GM18858 (cell line): ENCODE data around the gene HYAL2.
A peak's percentile ranks its signal among the peaks of the same experiment; 100 is the strongest.
"Not testable (repeated sequence)": the region's sequence is repeated elsewhere in the genome, so short reads cannot be mapped to it uniquely, and the experiment has no call there.

Experiments
- ATAC-seq: cut with Tn5 transposase; IDR thresholded peaks from one replicate; pipeline ENCODE4 v1.9.1; 2021; ENCODE audit not compliant: unreplicated experiment

HYAL2 gene

GRCh38 chr3:50293079-50293801 is 29.3 kb downstream of the HYAL2 start:
- ATAC-seq: no peak

- ATAC-seq: peak; percentile 87
Measured at GRCh38 chr3:50292159-50293078, 30.1 kb downstream of the HYAL2 start, which contains the start of gene IFRD2. Gene IFRD2 (minus strand): TSS chr3:50292429. CDS start chr3:50292274, 155 bp downstream.

- ATAC-seq: no peak
Measured at GRCh38 chr3:50290161-50290641, 32.3 kb downstream of the HYAL2 start.

- no peak for ATAC-seq
Measured at GRCh38 chr3:50289130-50289529, 33.4 kb downstream of the HYAL2 start.

- ATAC-seq: no peak
Measured at GRCh38 chr3:50288387-50289007, 34.0 kb downstream of the HYAL2 start.

GRCh38 chr3:50287262-50287661 is 35.3 kb downstream of the HYAL2 start:
- ATAC-seq: no peak

GRCh38 chr3:50286322-50287227 is 36.0 kb downstream of the HYAL2 start:
- no peak for ATAC-seq

- ATAC-seq: not testable (repeated sequence)
Measured at GRCh38 chr3:50284121-50284520, 38.4 kb downstream of the HYAL2 start.

GRCh38 chr3:50279255-50280016 is 43.1 kb downstream of the HYAL2 start:
- ATAC-seq: no peak

- ATAC-seq: no peak
Measured at GRCh38 chr3:50278880-50279224, 43.7 kb downstream of the HYAL2 start, which contains the start of gene LSMEM2. Gene LSMEM2 (plus strand): TSS chr3:50279087. CDS start chr3:50279114, 27 bp downstream.

- no peak for ATAC-seq
Measured at GRCh38 chr3:50278123-50278879, 44.2 kb downstream of the HYAL2 start.

- no peak for ATAC-seq
Measured at GRCh38 chr3:50276762-50277101, 45.8 kb downstream of the HYAL2 start.

GRCh38 chr3:50275996-50276761 is 46.4 kb downstream of the HYAL2 start:
- no peak for ATAC-seq

- ATAC-seq: no peak
Measured at GRCh38 chr3:50275141-50275995, 47.2 kb downstream of the HYAL2 start.

GRCh38 chr3:50274371-50275104 is 48.0 kb downstream of the HYAL2 start:
- no peak for ATAC-seq

- no peak for ATAC-seq
Measured at GRCh38 chr3:50273689-50274065, 48.9 kb downstream of the HYAL2 start.
